Bronchial epithelial cell (primary cell): ENCODE data around the gene SLC24A3. TPM values are rescaled to one million over a fixed set of nuclear protein-coding genes. Genes with fewer than 3 reads are reported as not detected.

ENCODE experiments used
- DNase-seq: peaks from one replicate; pipeline ENCODE4 v3.0.0-alpha.2; 2010; ENCODE audit warnings: low read depth
- FAIRE-seq: peaks from 2 replicates; lab custom pipeline; 2011; peaks lifted over from hg19 to GRCh38; lab: Jason Lieb, UNC
- H3K27me3 ChIP-seq: 2 replicates; pipeline ENCODE4 v1.5.1; 2011; ENCODE audit warnings: low read length; ENCODE audit not compliant: control insufficient read depth, insufficient read depth
- H3K36me3 ChIP-seq: 2 replicates; pipeline ENCODE4 v1.5.1; 2011; ENCODE audit warnings: low read length; ENCODE audit not compliant: control insufficient read depth, insufficient read depth
- H3K4me3 ChIP-seq: 2 replicates; pipeline ENCODE4 v1.5.1; 2011; ENCODE audit warnings: mild to moderate bottlenecking, low read depth, low read length, control low read depth
- total RNA-seq: library from RNA; depleted of rRNA; stranded (reverse); fragments of >200 nt; gene quantifications from 2 replicates; pipeline ENCODE4 v1.2.1, GENCODE V29; 2014
- TF ChIP-seq, protein P1 (sequence below): IDR thresholded peaks from 2 replicates; pipeline ENCODE4 v1.5.1; 2011; ENCODE audit warnings: mild to moderate bottlenecking, moderate library complexity, low read length, control low read depth, inconsistent platforms; ENCODE audit not compliant: insufficient read depth, severe bottlenecking

SLC24A3 gene
- total RNA-seq, 1 donor from 2014 or later, result under 0.01 TPM

GRCh38 chr20:19615629-19616028, 403.2 kb downstream of the SLC24A3 start:
- no peak for FAIRE-seq
- TF ChIP-seq, protein P1, sequence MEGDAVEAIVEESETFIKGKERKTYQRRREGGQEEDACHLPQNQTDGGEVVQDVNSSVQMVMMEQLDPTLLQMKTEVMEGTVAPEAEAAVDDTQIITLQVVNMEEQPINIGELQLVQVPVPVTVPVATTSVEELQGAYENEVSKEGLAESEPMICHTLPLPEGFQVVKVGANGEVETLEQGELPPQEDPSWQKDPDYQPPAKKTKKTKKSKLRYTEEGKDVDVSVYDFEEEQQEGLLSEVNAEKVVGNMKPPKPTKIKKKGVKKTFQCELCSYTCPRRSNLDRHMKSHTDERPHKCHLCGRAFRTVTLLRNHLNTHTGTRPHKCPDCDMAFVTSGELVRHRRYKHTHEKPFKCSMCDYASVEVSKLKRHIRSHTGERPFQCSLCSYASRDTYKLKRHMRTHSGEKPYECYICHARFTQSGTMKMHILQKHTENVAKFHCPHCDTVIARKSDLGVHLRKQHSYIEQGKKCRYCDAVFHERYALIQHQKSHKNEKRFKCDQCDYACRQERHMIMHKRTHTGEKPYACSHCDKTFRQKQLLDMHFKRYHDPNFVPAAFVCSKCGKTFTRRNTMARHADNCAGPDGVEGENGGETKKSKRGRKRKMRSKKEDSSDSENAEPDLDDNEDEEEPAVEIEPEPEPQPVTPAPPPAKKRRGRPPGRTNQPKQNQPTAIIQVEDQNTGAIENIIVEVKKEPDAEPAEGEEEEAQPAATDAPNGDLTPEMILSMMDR, result no peak

GRCh38 chr20:19616081-19616480, 403.6 kb downstream of the SLC24A3 start:
- DNase-seq, result no peak
- Histone ChIP-seq H3K4me3 (no peak overlapping the region), H3K27me3 (no peaks in the 10 kb centered on the region), H3K36me3 (no peaks in the 10 kb centered on the region)
- peak; percentile 13 for FAIRE-seq
- TF ChIP-seq, protein P1, result no peak

More at GRCh38 chr20:19615629-19616028, 403.2 kb downstream of the SLC24A3 start:
- Histone ChIP-seq H3K36me3 (no peaks in the 10 kb centered on the region), H3K27me3 (no peaks in the 10 kb centered on the region), H3K4me3 (no peak overlapping the region)
- DNase-seq, result no peak

GRCh38 chr20:19616620-19617019, 404.2 kb downstream of the SLC24A3 start:
- H3K4me3 ChIP-seq, result no peak overlapping the region
- no peak for DNase-seq
- no peaks in the 10 kb centered on the region for H3K36me3 ChIP-seq
- TF ChIP-seq, protein P1, result no peak
- no peaks in the 10 kb centered on the region for H3K27me3 ChIP-seq
- FAIRE-seq, result no peak

- no peak overlapping the region for H3K4me3 ChIP-seq
- TF ChIP-seq, protein P1, result no peak
- no peak for FAIRE-seq
- no peaks in the 10 kb centered on the region for H3K36me3 ChIP-seq
- no peaks in the 10 kb centered on the region for H3K27me3 ChIP-seq
- DNase-seq, result no peak
Measured at GRCh38 chr20:19617256-19617655, 404.8 kb downstream of the SLC24A3 start.

GRCh38 chr20:19618711-19619110, 406.3 kb downstream of the SLC24A3 start:
- Histone ChIP-seq H3K27me3 (no peaks in the 10 kb centered on the region), H3K4me3 (no peak overlapping the region), H3K36me3 (no peaks in the 10 kb centered on the region)
- FAIRE-seq, result no peak
- no peak for DNase-seq
- TF ChIP-seq, protein P1, result no peak

GRCh38 chr20:19619904-19620430, 407.5 kb downstream of the SLC24A3 start:
- Histone ChIP-seq H3K4me3 (no peak overlapping the region), H3K36me3 (no peaks in the 10 kb centered on the region), H3K27me3 (no peaks in the 10 kb centered on the region)
- TF ChIP-seq, protein P1, result no peak
- FAIRE-seq, result no peak
- DNase-seq, result no peak
